Effector memory CD4-positive, alpha-beta T cell (primary cell): ENCODE results near the gene ERGIC1.
"Not testable (repeated sequence)": the region's sequence is repeated elsewhere in the genome, so short reads cannot be mapped to it uniquely, and the experiment has no call there.

Experiments
- DNase-seq, 3 donors: peaks; one replicate each; pipeline ENCODE4 v3.0.0-alpha.2; 2020
- H3K27ac ChIP-seq: 2 replicates; pipeline ENCODE4 v1.7.0; 2013; ENCODE audit warnings: mild to moderate bottlenecking, low read length, moderate library complexity; ENCODE audit not compliant: insufficient read depth, poor library complexity, severe bottlenecking
- H3K27me3 ChIP-seq: replicated peaks from 2 replicates; pipeline ENCODE4 v1.7.0; 2013; ENCODE audit warnings: mild to moderate bottlenecking, low read length; ENCODE audit not compliant: insufficient read depth, control insufficient read depth, poor library complexity, severe bottlenecking
- H3K36me3 ChIP-seq: 2 replicates; pipeline ENCODE4 v1.7.0; 2013; ENCODE audit warnings: mild to moderate bottlenecking, low read length, moderate library complexity; ENCODE audit not compliant: control insufficient read depth, insufficient read depth
- H3K4me1 ChIP-seq: 2 replicates; pipeline ENCODE4 v1.7.0; 2013; ENCODE audit warnings: low read length, mild to moderate bottlenecking; ENCODE audit not compliant: control insufficient read depth, insufficient read depth, poor library complexity, severe bottlenecking
- H3K4me3 ChIP-seq: 2 replicates; pipeline ENCODE4 v1.7.0; 2013; ENCODE audit warnings: low read length, low read depth, mild to moderate bottlenecking; ENCODE audit not compliant: insufficient read depth, poor library complexity, severe bottlenecking
- H3K9me3 ChIP-seq: 2 replicates; pipeline ENCODE4 v1.7.0; 2013; ENCODE audit warnings: mild to moderate bottlenecking, low read length, moderate library complexity; ENCODE audit not compliant: control insufficient read depth

Gene ERGIC1

DNA sequence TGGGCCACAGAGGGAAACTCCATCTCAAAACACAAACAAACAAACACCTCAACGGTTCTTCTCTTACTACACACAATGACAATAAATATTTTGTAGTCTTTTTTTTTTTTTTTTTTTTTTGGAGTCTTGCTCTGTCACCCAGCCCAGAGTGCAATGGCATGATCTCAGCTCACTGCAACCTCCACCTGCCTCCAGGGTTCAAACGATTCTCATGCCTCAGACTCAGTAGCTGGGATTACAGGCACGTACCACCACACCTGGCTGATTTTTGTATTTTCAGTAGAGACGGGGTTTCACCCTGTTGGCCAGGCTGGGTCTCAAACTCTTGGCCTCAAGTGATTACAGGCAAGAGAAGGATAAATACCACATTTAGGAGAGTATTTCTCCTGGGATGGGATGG, 30.1 kb downstream of the ERGIC1 start:
- not testable (repeated sequence) for H3K4me1 ChIP-seq, DNase-seq, H3K27me3 ChIP-seq, H3K36me3 ChIP-seq, H3K9me3 ChIP-seq, H3K27ac ChIP-seq, H3K4me3 ChIP-seq

DNA sequence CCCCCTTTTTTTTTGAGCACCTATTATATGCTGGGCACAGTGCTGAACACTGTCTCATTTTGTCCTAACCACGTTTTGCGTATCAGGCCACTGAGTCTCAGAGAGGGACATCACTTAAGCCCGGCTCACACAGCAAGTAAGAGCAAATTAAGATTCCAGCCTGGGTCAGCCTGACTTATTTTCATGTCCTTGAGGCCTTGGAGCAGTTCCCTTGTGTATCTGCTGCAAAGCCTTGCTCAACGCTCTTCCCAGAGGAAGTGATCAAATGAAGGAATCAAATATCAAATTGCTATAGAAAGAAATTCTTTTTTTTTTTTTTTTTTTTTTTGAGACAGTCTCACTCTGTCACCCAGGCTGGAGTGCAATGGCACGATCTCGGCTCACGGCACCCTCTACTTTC, 30.7 kb downstream of the ERGIC1 start:
- H3K27ac ChIP-seq = no peak overlapping the region
- no peaks in the 10 kb centered on the region for H3K36me3 ChIP-seq
- H3K27me3 ChIP-seq = no peaks in the 10 kb centered on the region
- peaks cover 9% of the 10 kb centered on the region for H3K4me1 ChIP-seq
- no peak for DNase-seq
- no peaks in the 10 kb centered on the region for H3K9me3 ChIP-seq
- H3K4me3 ChIP-seq = no peak overlapping the region

DNA sequence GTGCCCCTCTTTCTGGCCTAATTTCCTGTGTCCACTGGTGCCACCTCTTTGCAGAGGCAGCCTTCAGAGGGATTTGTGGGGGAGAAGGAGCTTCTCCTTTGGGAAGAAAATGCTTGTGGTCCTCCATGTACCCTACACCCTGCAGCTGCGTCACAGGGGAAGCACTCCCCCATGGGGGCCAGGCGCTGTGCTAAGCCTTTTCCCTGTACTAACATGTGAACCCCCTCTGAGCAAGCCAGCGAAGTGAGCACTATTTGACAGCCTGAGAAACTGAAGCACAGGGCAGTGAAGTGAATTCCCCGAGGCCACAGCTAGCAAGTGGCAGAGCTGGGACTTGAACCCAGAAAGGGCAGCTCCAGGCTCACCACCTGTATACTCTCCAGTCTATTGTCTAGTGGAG, 32.3 kb downstream of the ERGIC1 start:
- peaks cover 7% of the 10 kb centered on the region for H3K4me1 ChIP-seq
- DNase-seq = no peak
- no peak overlapping the region for H3K27ac ChIP-seq
- H3K36me3 ChIP-seq = no peaks in the 10 kb centered on the region
- no peak overlapping the region for H3K4me3 ChIP-seq
- no peaks in the 10 kb centered on the region for H3K9me3 ChIP-seq
- H3K27me3 ChIP-seq = no peaks in the 10 kb centered on the region

DNA sequence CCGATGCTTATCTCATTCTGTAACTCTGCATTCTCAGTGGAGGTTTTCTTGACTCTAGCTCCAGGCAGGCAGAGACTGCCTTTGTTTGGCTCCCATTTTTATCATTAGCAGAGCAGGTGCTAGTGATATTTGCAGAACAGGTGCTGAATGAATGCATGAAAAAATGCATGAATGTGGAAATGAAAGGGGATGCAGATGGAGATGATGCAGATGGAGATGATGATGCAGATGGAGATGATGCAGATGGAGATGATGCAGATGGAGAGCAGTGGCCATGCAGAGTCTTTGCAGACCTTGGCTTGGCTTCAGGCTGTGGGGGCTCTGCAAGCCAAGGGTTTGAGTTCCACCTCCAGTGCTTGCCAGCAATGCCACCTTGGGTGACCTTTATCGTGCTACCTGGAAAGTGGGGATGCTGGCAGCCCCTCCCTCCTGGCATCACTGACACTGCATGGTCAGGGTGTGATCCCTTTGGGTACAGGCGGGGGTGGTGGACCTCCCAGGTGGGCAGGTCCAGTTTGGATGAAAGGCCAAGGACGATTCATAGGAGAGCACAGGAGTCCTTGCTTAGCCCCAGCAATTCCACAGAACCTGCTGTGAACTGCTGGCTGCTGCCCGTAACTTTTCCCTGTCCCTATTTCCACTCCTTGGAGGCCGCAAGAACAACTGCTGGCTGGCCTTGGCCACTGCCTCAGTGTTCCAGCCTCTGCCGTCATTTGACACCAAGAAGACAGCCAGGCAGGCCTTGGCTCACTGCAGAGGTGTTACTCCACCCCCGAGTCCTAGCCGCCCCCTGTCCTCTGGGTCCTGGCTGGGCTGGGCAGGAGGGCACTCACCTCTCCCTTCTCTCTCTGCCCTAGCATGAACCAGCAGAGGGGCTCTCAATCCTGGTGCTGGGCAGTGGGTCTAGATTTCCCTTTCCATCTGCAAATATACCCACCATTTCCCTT, 33.0 kb downstream of the ERGIC1 start:
- Histone ChIP-seq H3K4me3 (no peak overlapping the region), H3K27me3 (no peaks in the 10 kb centered on the region), H3K36me3 (no peaks in the 10 kb centered on the region), H3K9me3 (no peaks in the 10 kb centered on the region), H3K27ac (no peak overlapping the region), H3K4me1 (peaks cover 4% of the 10 kb centered on the region)
- DNase-seq = no peak

DNA sequence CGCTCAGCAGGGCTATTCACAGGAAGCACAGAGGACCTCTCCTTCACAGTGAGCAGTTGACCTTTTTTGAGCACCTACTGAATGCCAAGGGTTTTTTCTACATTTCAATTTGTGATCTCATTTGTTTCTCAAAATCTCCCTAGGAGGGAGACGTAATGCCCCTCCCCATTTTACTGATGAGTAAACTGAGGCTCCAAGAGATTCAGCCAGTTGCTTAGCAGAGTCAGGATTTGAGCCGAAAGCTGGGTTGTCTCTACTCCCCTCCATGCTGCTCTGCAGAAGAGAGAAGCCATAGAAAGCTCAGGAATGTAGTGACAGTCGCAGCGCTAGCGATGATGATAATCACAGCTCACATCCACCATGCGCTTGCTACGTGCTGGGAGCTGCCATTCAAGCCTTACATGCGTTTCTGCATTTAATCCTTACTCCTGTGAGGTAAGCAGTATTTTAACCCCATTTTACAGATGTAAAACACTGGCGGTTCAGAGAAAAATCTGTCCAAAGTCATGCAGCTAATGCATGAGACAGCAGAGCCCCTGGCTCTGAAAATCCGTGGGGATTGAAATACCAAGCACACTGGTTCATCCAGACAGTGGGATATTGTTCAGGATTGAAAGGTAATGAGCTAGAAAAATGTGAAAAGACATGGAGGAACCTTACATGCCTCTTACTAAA, 33.8 kb downstream of the ERGIC1 start:
- Histone ChIP-seq H3K36me3 (no peaks in the 10 kb centered on the region), H3K27ac (no peak overlapping the region), H3K4me1 (no peaks in the 10 kb centered on the region), H3K9me3 (no peaks in the 10 kb centered on the region), H3K27me3 (no peaks in the 10 kb centered on the region), H3K4me3 (no peak overlapping the region)
- DNase-seq = no peak

DNA sequence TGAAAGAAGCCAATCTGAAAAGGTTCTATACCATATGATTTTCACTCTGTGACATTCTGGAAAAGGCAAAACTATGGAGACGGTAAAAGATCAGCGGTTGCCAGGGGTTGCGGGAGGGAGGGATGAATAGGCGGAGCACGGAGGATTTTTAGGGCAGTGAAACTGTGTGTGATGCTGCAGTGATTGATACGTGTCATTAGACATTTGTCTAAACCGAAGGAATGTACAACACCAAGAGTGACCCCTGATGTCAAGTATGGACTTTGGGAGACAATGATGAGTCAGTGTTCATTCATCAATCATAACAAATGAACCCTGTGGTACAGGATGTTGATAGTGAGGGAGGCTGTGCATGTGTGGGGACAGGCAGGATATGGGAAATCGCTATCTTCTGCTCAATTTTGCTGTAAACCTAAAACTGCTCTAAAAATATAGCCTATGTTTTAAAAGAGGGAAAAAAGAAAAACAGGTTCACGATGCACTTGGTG, 34.4 kb downstream of the ERGIC1 start:
- no peaks in the 10 kb centered on the region for H3K36me3 ChIP-seq
- DNase-seq = no peak
- H3K4me3 ChIP-seq = no peak overlapping the region
- no peaks in the 10 kb centered on the region for H3K27me3 ChIP-seq
- H3K4me1 ChIP-seq = no peaks in the 10 kb centered on the region
- H3K9me3 ChIP-seq = no peaks in the 10 kb centered on the region
- H3K27ac ChIP-seq = no peak overlapping the region

DNA sequence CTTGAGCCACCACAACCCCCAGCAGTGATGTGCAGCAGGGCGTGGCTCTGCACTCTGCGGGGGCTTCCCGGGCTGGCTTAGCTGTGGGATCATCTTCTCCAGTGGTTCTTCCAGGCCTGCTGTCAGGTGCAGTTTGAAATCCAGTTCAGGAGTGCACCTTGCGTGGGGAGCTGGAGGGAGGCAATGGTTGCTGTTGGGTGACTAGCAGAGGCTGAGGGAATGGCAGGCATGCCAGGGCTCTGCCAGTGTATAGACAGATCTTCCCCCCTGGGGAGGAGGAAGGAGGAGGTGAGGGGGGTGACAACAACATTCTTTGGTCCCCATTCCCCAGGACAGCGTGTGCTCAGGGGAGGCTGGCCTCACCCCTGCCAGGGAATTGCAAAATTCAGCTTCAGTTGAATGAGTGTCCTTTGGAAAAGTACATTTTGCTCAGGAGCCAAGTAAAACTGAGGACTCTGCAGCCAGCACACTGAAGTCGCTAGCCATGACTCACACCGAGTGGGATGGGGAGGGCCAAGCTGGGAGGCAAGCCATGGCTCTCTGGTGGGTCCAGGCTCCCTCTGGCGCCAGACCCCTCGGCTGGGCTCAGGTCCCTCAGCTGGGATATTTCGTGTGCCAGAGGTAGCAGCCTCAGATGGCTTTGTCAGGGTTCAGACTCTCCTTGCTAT, 35.0 kb downstream of the ERGIC1 start:
- Histone ChIP-seq H3K27ac (no peak overlapping the region), H3K27me3 (no peaks in the 10 kb centered on the region), H3K9me3 (no peaks in the 10 kb centered on the region), H3K36me3 (no peaks in the 10 kb centered on the region), H3K4me1 (no peaks in the 10 kb centered on the region), H3K4me3 (no peak overlapping the region)
- no peak for DNase-seq

DNA sequence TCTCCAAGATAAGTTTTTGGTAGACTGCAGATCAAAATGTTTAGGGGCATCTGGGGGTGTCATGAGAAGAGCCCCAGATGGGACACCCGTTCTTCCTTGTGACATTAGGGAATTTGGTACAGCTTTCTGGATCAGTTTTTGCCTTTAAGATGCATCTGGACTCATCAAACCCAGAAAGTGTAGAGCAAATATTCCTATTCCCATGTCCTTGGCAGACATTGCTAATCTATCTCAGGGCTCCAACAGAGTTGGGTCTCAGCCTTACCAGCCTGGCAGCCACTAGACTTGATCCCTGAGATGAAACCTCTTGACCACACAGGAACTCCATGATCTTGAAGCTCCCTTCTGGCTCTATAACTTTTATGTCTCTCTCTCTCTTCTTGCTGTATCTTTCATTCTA, 35.6 kb downstream of the ERGIC1 start:
- H3K4me3 ChIP-seq = no peak overlapping the region

DNA sequence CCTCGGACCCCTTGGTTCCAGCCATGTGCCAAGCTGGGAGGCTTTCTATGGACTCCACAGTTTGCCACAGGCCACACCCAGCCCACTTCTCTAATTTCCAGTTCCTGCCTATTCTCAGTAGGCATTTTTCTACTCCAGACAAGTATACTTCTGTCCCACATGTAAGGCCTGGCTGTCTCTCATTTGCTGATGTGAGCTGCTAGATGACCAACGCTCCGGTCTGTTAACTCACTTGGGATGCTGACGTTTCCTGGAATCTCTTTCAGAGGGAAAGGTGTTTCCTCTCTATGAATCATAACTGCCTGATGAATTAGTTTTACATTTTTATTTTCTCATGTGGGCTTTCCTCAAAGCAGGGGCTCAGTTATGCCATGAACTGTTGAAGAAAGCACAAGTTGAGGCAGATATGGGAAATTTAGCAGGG, 36.3 kb downstream of the ERGIC1 start:
- Histone ChIP-seq H3K36me3 (no peaks in the 10 kb centered on the region), H3K27ac (no peak overlapping the region), H3K27me3 (no peaks in the 10 kb centered on the region), H3K4me3 (no peak overlapping the region), H3K9me3 (no peaks in the 10 kb centered on the region), H3K4me1 (no peaks in the 10 kb centered on the region)
- DNase-seq = no peak

More for the DNA sequence above, 35.6 kb downstream of the ERGIC1 start:
- no peaks in the 10 kb centered on the region for H3K27me3 ChIP-seq
- no peaks in the 10 kb centered on the region for H3K9me3 ChIP-seq
- DNase-seq = no peak
- no peak overlapping the region for H3K27ac ChIP-seq
- no peaks in the 10 kb centered on the region for H3K36me3 ChIP-seq
- no peaks in the 10 kb centered on the region for H3K4me1 ChIP-seq
